ENCODE results near the gene PRDM16. TPM values are rescaled to one million over a fixed set of nuclear protein-coding genes. Genes with fewer than 3 reads are reported as not detected.

Gene PRDM16
- total and polyA plus RNA-seq, 2 of the 4 experiments (the other 2 are of a cell fraction): 0.02 TPM; not detected in 1

GRCh38 chr1:3375245-3375644, 306.2 kb downstream of the PRDM16 start:
- intact Hi-C loops (cut with micrococcal nuclease) (no loop called here), in situ Hi-C loops (cut with MboI; ENCODE audit: low sequenced_read_pairs) (no loop called here), dilution Hi-C loops (cut with HindIII; ENCODE audit: low sequenced_read_pairs, unreplicated experiment) (no loop called here)
- H2BK20ac ChIP-seq (ENCODE audit: low read depth, low read length): no peak overlapping the region
- H3K9me3 ChIP-seq (ENCODE audit: control insufficient read depth, insufficient read depth, low read length): no peaks in the 10 kb centered on the region
- H3K27ac ChIP-seq (ENCODE audit: insufficient read depth, low read length): no peak overlapping the region
- no peak overlapping the region for H4K8ac ChIP-seq (ENCODE audit: low read depth in 2 of 2, low read length in 2 of 2)
- H2AFZ ChIP-seq (replicated peaks; ENCODE audit: low read length, poor library complexity): no peak overlapping the region
- ATAC-seq (ENCODE audit: low read depth) (no peak), DNase-seq (no peak)
- no peak overlapping the region for H4K91ac ChIP-seq (ENCODE audit: insufficient read depth, low read depth, low read length)
- H3K18ac ChIP-seq (ENCODE audit: low read depth, low read length): no peak overlapping the region
- no peak overlapping the region for H3K56ac ChIP-seq (ENCODE audit: extremely low read depth, insufficient read depth, low read length)
- no peaks in the 10 kb centered on the region for H3K4me1 ChIP-seq (ENCODE audit: control insufficient read depth, insufficient read depth, low read length)
- WGBS, 2 experiments (ENCODE audit: extremely low coverage in 2 of 2, insufficient read length in 1 of 2): 64% methylated on average over 4 of the region's 11 CpGs; no CpG with 5 or more reads in 1 of the 2 experiments
- no peak overlapping the region for H3K14ac ChIP-seq (replicated peaks; ENCODE audit: low read depth, low read length)
- H3K79me1 ChIP-seq (ENCODE audit: low read depth in 1 of 2, low read length in 2 of 2): no peaks in the 10 kb centered on the region
- no peak overlapping the region for H3K9ac ChIP-seq (ENCODE audit: low read depth, low read length)
- H2AK9ac ChIP-seq (replicated peaks; ENCODE audit: low read depth, low read length, poor library complexity): no peak overlapping the region
- H3K27me3 ChIP-seq (ENCODE audit: control insufficient read depth, insufficient read depth, low read length): no peaks in the 10 kb centered on the region; the same call in 1 of the 2 replicates
- H4K5ac ChIP-seq (ENCODE audit: low read depth, low read length): no peak overlapping the region
- H3K9me1 ChIP-seq (ENCODE audit: insufficient read depth, low read length): no peaks in the 10 kb centered on the region
- no peak overlapping the region for H3K4ac ChIP-seq (ENCODE audit: low read depth, low read length)
- ChIA-PET CTCF (no interaction called here), POLR2A (ENCODE audit: unreplicated experiment) (no interaction called here)
- no peak overlapping the region for H3K23ac ChIP-seq (ENCODE audit: low read depth, low read length)
- no peaks in the 10 kb centered on the region for H4K20me1 ChIP-seq (ENCODE audit: insufficient read depth, low read length)
- H2BK5ac ChIP-seq (ENCODE audit: low read depth, low read length, poor library complexity, severe bottlenecking): no peak overlapping the region
- no peak overlapping the region for H2BK15ac ChIP-seq (ENCODE audit: low read depth, low read length)
- no peak overlapping the region for H3K4me2 ChIP-seq (ENCODE audit: low read depth, low read length)
- no peak overlapping the region for H2AK5ac ChIP-seq (ENCODE audit: low read depth, low read length)
- H3K36me3 ChIP-seq (ENCODE audit: control insufficient read depth, insufficient read depth, low read length): no peaks in the 10 kb centered on the region
- no TSS peak for BruUV-seq (replicated peaks)
- no peak overlapping the region for H3K4me3 ChIP-seq (ENCODE audit: insufficient read depth, low read depth, low read length)
- no peak overlapping the region for H2BK120ac ChIP-seq (ENCODE audit: low read depth, low read length)
- TF ChIP-seq POLR2A (IDR thresholded peaks at IDR 0.05; ENCODE audit: low read depth, low read length) (no peak), FOS (IDR thresholded peaks at IDR 0.05; ENCODE audit: low read depth, low read length) (no peak), ELK1 (IDR thresholded peaks at IDR 0.05; ENCODE audit: borderline replicate concordance, low read depth, low read length) (no peak), SMC3 (IDR thresholded peaks at IDR 0.05; ENCODE audit: low read depth, low read length) (no peak), USF2 (IDR thresholded peaks at IDR 0.05; ENCODE audit: low read depth, low read length) (no peak)
